Measurements from ENCODE around the gene OLIG2. TPM values are rescaled to one million over a fixed set of nuclear protein-coding genes. Genes with fewer than 3 reads are reported as not detected.

The OLIG2 gene
- total RNA-seq, 2 donors from 2014 or later: 0.53 TPM; not detected in 1

GRCh38 chr21:33018707-33019465 lies 6.8 kb upstream of the OLIG2 start:
- Histone ChIP-seq H3K4me1 (ENCODE audit: control insufficient read depth, insufficient read depth, low read length) (peaks cover 5% of the 10 kb centered on the region), H3K9me3 (ENCODE audit: control insufficient read depth, low read length) (no peaks in the 10 kb centered on the region), H3K27ac (ENCODE audit: low read depth, low read length) (no peak overlapping the region), H3K27me3 (ENCODE audit: control insufficient read depth, insufficient read depth, low read length, poor library complexity, severe bottlenecking) (peaks cover 100% of the 10 kb centered on the region), H3K36me3 (ENCODE audit: control insufficient read depth, insufficient read depth, low read length) (no peaks in the 10 kb centered on the region), H3K9ac (ENCODE audit: extremely low read depth, low read length, poor library complexity, severe bottlenecking) (no peak overlapping the region), H3K4me3 (ENCODE audit: low read length) (no peak overlapping the region)
- no peak for DNase-seq
- Mint-ChIP-seq H3K27ac (no peak overlapping the region), H3K9me3 (no peaks in the 10 kb centered on the region), H3K4me3 (peak overlapping the region; percentile 44), H3K36me3 (ENCODE audit: low read depth) (no peaks in the 10 kb centered on the region), H3K27me3 (ENCODE audit: insufficient read depth) (peaks cover 95% of the 10 kb centered on the region), H3K4me1 (peaks cover 11% of the 10 kb centered on the region)
- WGBS, 2 experiments (ENCODE audit: insufficient coverage in 1 of 2, insufficient read length in 1 of 2): 36 to 54% methylated on average over 2 to 9 of the region's 9 CpGs
- TF ChIP-seq CTCF (conservative IDR thresholded peaks at IDR 0.05): no peak

- DNase-seq: no peak
- Mint-ChIP-seq H3K27me3 (ENCODE audit: insufficient read depth) (peaks cover 99% of the 10 kb centered on the region), H3K4me3 (peak overlapping the region; percentile 44), H3K9me3 (no peaks in the 10 kb centered on the region), H3K27ac (no peak overlapping the region), H3K4me1 (peaks cover 13% of the 10 kb centered on the region), H3K36me3 (ENCODE audit: low read depth) (no peaks in the 10 kb centered on the region)
- no peaks in the 10 kb centered on the region for H3K36me3 ChIP-seq (ENCODE audit: control insufficient read depth, insufficient read depth, low read length)
- H3K27me3 ChIP-seq (ENCODE audit: control insufficient read depth, insufficient read depth, low read length, poor library complexity, severe bottlenecking): peaks cover 100% of the 10 kb centered on the region
- H3K27ac ChIP-seq (ENCODE audit: low read depth, low read length): no peak overlapping the region
- no peak for TF ChIP-seq CTCF (conservative IDR thresholded peaks at IDR 0.05)
- H3K4me1 ChIP-seq (ENCODE audit: control insufficient read depth, insufficient read depth, low read length): peaks cover 5% of the 10 kb centered on the region
- no peaks in the 10 kb centered on the region for H3K9me3 ChIP-seq (ENCODE audit: control insufficient read depth, low read length)
- peak overlapping the region; percentile 68 for H3K4me3 ChIP-seq (ENCODE audit: low read length)
- 0 to 23% methylated on average over 8 to 17 of the region's 17 CpGs for WGBS, 2 experiments (ENCODE audit: insufficient coverage in 1 of 2, insufficient read length in 1 of 2)
- no peak overlapping the region for H3K9ac ChIP-seq (ENCODE audit: extremely low read depth, low read length, poor library complexity, severe bottlenecking)
These were observed 6.2 kb upstream of the OLIG2 start for GRCh38 chr21:33019516-33019884.

DNA sequence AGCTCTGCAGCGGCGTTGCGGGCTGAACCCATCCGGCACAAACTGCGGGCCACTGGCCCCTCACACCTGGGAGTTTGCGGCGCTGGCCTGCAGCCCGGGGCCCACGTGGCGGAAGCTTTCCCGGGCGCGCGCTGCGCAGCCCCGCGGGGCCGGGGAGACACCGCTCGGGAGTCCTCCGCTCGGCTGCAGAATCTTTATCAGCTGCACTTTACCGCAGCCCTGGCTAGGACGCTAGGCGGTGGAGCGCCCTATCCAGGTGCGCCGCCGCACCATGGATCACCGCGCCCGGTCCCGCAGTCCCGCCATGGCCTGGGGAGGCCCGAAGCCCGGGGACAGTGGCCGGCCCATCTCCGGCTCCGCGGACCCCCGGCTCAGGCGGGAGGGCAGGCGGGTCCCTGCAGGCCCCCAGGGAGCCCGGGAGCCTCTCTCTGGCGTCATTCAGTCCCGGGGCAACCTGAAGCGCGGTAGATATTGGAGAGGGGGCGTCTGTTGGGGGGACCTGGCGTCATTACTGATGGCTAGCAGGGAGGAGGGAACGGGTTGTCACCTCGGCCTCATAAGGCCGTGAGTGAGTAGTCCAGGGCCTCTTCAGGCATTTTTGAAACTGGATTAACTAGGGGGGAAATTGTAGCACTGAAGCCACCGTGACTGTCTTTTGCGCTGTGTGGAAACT lies 5.7 kb upstream of the OLIG2 start:
- no peak overlapping the region for H3K9ac ChIP-seq (ENCODE audit: extremely low read depth, low read length, poor library complexity, severe bottlenecking)
- peak; percentile 81 for DNase-seq
- WGBS, 2 experiments (ENCODE audit: insufficient coverage in 1 of 2, insufficient read length in 1 of 2): 1 to 4% methylated on average over 20 to 55 of the region's 55 CpGs
- H3K36me3 ChIP-seq (ENCODE audit: control insufficient read depth, insufficient read depth, low read length): no peaks in the 10 kb centered on the region
- H3K4me3 ChIP-seq (ENCODE audit: low read length): peak overlapping the region; percentile 68
- H3K36me3 Mint-ChIP-seq (ENCODE audit: low read depth): no peaks in the 10 kb centered on the region
- peaks cover 5% of the 10 kb centered on the region for H3K4me1 ChIP-seq (ENCODE audit: control insufficient read depth, insufficient read depth, low read length)
- TF ChIP-seq CTCF (conservative IDR thresholded peaks at IDR 0.05): peak; percentile 44
- H3K4me3 Mint-ChIP-seq: peak overlapping the region; percentile 44
- H3K4me1 Mint-ChIP-seq: peaks cover 15% of the 10 kb centered on the region
- peaks cover 99% of the 10 kb centered on the region for H3K27me3 Mint-ChIP-seq (ENCODE audit: insufficient read depth)
- H3K27ac Mint-ChIP-seq: no peak overlapping the region
- H3K9me3 ChIP-seq (ENCODE audit: control insufficient read depth, low read length): no peaks in the 10 kb centered on the region
- peaks cover 100% of the 10 kb centered on the region for H3K27me3 ChIP-seq (ENCODE audit: control insufficient read depth, insufficient read depth, low read length, poor library complexity, severe bottlenecking)
- no peaks in the 10 kb centered on the region for H3K9me3 Mint-ChIP-seq
- H3K27ac ChIP-seq (ENCODE audit: low read depth, low read length): no peak overlapping the region

Data from endodermal cell (in vitro differentiated cells).